Stimulated activated CD4-positive, alpha-beta T cell treated with anti-CD3 and anti-CD28 coated beads, Interleukin-2, amount 100 ng/mL, for 24 hours (primary cell): Measurements from ENCODE around the gene COL8A1.

Experiments
- DNase-seq, 2 donors: peaks; one replicate each; pipeline ENCODE4 v3.0.0-alpha.2; 2020

The COL8A1 gene

GRCh38 chr3:99678023-99678422, 39.6 kb downstream of the COL8A1 start:
- DNase-seq: no peak

- no peak for DNase-seq
Observed at GRCh38 chr3:99678896-99679295, 40.5 kb downstream of the COL8A1 start.

- no peak for DNase-seq
Observed at GRCh38 chr3:99681512-99681911, 43.1 kb downstream of the COL8A1 start.

- no peak for DNase-seq
Observed at GRCh38 chr3:99681976-99682375, 43.6 kb downstream of the COL8A1 start.

- no peak for DNase-seq
Observed at GRCh38 chr3:99683465-99683864, 45.1 kb downstream of the COL8A1 start.

- no peak for DNase-seq
Observed at GRCh38 chr3:99683876-99684275, 45.5 kb downstream of the COL8A1 start.

GRCh38 chr3:99684644-99685043, 46.2 kb downstream of the COL8A1 start:
- DNase-seq: no peak

- no peak for DNase-seq
Observed at GRCh38 chr3:99686469-99686868, 48.1 kb downstream of the COL8A1 start.

GRCh38 chr3:99686955-99687612, 48.7 kb downstream of the COL8A1 start:
- peak; percentile 36 to 66 for DNase-seq

- DNase-seq: no peak
Observed at GRCh38 chr3:99690761-99691369, 52.5 kb downstream of the COL8A1 start.

- DNase-seq: no peak
Observed at GRCh38 chr3:99693636-99694035, 55.2 kb downstream of the COL8A1 start.

- DNase-seq: no peak
Observed at GRCh38 chr3:99696497-99696896, 58.1 kb downstream of the COL8A1 start.

- no peak for DNase-seq
Observed at GRCh38 chr3:99697250-99697649, 58.9 kb downstream of the COL8A1 start.

- DNase-seq: no peak
Observed at GRCh38 chr3:99698932-99699331, 60.5 kb downstream of the COL8A1 start.

GRCh38 chr3:99699841-99700240, 61.4 kb downstream of the COL8A1 start:
- DNase-seq: no peak

GRCh38 chr3:99700631-99701268, 62.4 kb downstream of the COL8A1 start:
- no peak for DNase-seq

- no peak for DNase-seq
Observed at GRCh38 chr3:99702953-99703943, 64.9 kb downstream of the COL8A1 start.

GRCh38 chr3:99704417-99704816, 66.0 kb downstream of the COL8A1 start:
- no peak for DNase-seq

GRCh38 chr3:99706410-99706809, 68.0 kb downstream of the COL8A1 start:
- DNase-seq: no peak

GRCh38 chr3:99708207-99708745, 69.9 kb downstream of the COL8A1 start:
- DNase-seq: no peak

GRCh38 chr3:99709686-99710085, 71.3 kb downstream of the COL8A1 start:
- no peak for DNase-seq

- DNase-seq: no peak
Observed at GRCh38 chr3:99710094-99710493, 71.7 kb downstream of the COL8A1 start.

- no peak for DNase-seq
Observed at GRCh38 chr3:99711351-99711750, 73.0 kb downstream of the COL8A1 start.
